Ascending aorta (tissue), 2 donors: ENCODE measurements around the gene PDE6B. TPM values are rescaled to one million over a fixed set of nuclear protein-coding genes. Genes with fewer than 3 reads are reported as not detected.
A peak's percentile ranks its signal among the peaks of the same experiment; 100 is the strongest.

Experiments
- DNase-seq, 2 donors: peaks; one replicate each; pipeline ENCODE4 v3.0.0-alpha.2; 2019; ENCODE audit warnings: low spot score in 2 of 2
- H3K27ac ChIP-seq, 2 donors: fragments of 200-600 bp; sonication (generic); one replicate each; pipeline ENCODE4 v1.5.1; 2016 to 2017; ENCODE audit warnings: mild to moderate bottlenecking in 1 of 2
- H3K27me3 ChIP-seq: fragments of 200-600 bp; sonication (generic); one replicate; pipeline ENCODE4 v1.5.1; 2017
- H3K36me3 ChIP-seq, 2 donors: fragments of 200-600 bp; sonication (generic); one replicate each; pipeline ENCODE4 v1.5.1; 2016
- H3K4me1 ChIP-seq, 2 donors: fragments of 200-600 bp; sonication (generic); one replicate each; pipeline ENCODE4 v1.5.1; 2016 to 2017; ENCODE audit warnings: mild to moderate bottlenecking in 1 of 2
- H3K4me3 ChIP-seq, 2 donors: fragments of 200-600 bp; sonication (generic); one replicate each; pipeline ENCODE4 v1.5.1; 2016 to 2017; ENCODE audit warnings: mild to moderate bottlenecking in 1 of 2
- H3K9me3 ChIP-seq, 2 donors: fragments of 200-600 bp; sonication (generic); one replicate each; pipeline ENCODE4 v1.5.1; 2016
- CTCF ChIP-seq, 3 experiments: fragments of 200-600 bp in 2 of 3; fragments of 450-650 bp in 1 of 3; sonication (generic) in 2 of 3; IDR thresholded peaks; one replicate each; pipeline ENCODE4 v1.5.1; 2016 to 2019; ENCODE audit warnings: antibody characterized with exemption in 3 of 3, mild to moderate bottlenecking in 1 of 3, moderate library complexity in 1 of 3
- intact Hi-C: fragments of 100-400 bp; cut with DNase I; formaldehyde crosslinking; loops from one replicate; pipeline ENCODE4 v1.15.1; 2023
- total RNA-seq: library from RNA; depleted of rRNA; stranded (reverse); fragments of >200 nt; gene quantifications from one replicate; pipeline ENCODE4 v1.1.0, GENCODE V29; 2016

PDE6B gene
- total RNA-seq, 1 donor from 2014 or later = not detected

- intact Hi-C loops = no loop called here
- Histone ChIP-seq H3K27me3 (no peaks in the 10 kb centered on the region), H3K27ac (no peak overlapping the region), H3K4me1 (peaks cover 0 to 4% of the 10 kb centered on the region in 2 donors), H3K36me3 (no peaks in the 10 kb centered on the region), H3K9me3 (no peaks in the 10 kb centered on the region), H3K4me3 (no peak overlapping the region)
- TF ChIP-seq CTCF (IDR thresholded peaks at IDR 0.05) = no peak
- DNase-seq = no peak
Observed at GRCh38 chr4:686413-687040, 61.2 kb downstream of the PDE6B start.

GRCh38 chr4:687048-687970, 61.9 kb downstream of the PDE6B start:
- Histone ChIP-seq H3K4me3 (peak overlapping the region in 1 of 2 donors; percentile 11), H3K4me1 (peaks cover 0 to 4% of the 10 kb centered on the region in 2 donors), H3K27ac (peak overlapping the region; percentile 51 to 56), H3K9me3 (no peaks in the 10 kb centered on the region), H3K27me3 (no peaks in the 10 kb centered on the region), H3K36me3 (no peaks in the 10 kb centered on the region)
- peak; percentile 76 to 91 for DNase-seq
- intact Hi-C loops = no loop called here
- no peak for TF ChIP-seq CTCF (IDR thresholded peaks at IDR 0.05)

GRCh38 chr4:687971-688853, 62.8 kb downstream of the PDE6B start:
- Histone ChIP-seq H3K4me3 (peak overlapping the region; percentile 47 to 64), H3K36me3 (no peaks in the 10 kb centered on the region), H3K27ac (peak overlapping the region; percentile 51 to 56), H3K9me3 (no peaks in the 10 kb centered on the region), H3K4me1 (peaks cover 0 to 4% of the 10 kb centered on the region in 2 donors), H3K27me3 (no peaks in the 10 kb centered on the region)
- DNase-seq = no peak
- no peak for TF ChIP-seq CTCF (IDR thresholded peaks at IDR 0.05)
- intact Hi-C loops = no loop called here

GRCh38 chr4:688854-689681, 63.7 kb downstream of the PDE6B start, which contains the start of gene SLC49A3:
Gene SLC49A3 (minus strand): TSS chr4:689151. CDS start chr4:689127, 24 bp downstream.
- Histone ChIP-seq H3K9me3 (no peaks in the 10 kb centered on the region), H3K27me3 (no peaks in the 10 kb centered on the region), H3K27ac (peak within 1 kb of the TSS; percentile 51 to 56), H3K36me3 (no peaks in the 10 kb centered on the region), H3K4me1 (peaks cover 0 to 4% of the 10 kb centered on the region in 2 donors), H3K4me3 (peak within 1 kb of the TSS; percentile 47 to 64)
- no peak for DNase-seq
- intact Hi-C loops = no loop called here
- no peak for TF ChIP-seq CTCF (IDR thresholded peaks at IDR 0.05)
